Measurements from ENCODE around the gene MIEF1.
"Not testable (repeated sequence)": the region's sequence is repeated elsewhere in the genome, so short reads cannot be mapped to it uniquely, and the experiment has no call there.

The MIEF1 gene

GRCh38 chr22:39513791-39514190 lies 11.7 kb downstream of the MIEF1 start:
- DNase-seq (ENCODE audit: low read depth) = no peak

- DNase-seq (ENCODE audit: low read depth) = no peak
Observed at GRCh38 chr22:39514373-39514973, 12.4 kb downstream of the MIEF1 start.

- no peak for DNase-seq (ENCODE audit: low read depth)
Observed at GRCh38 chr22:39515266-39516050, 13.4 kb downstream of the MIEF1 start.

GRCh38 chr22:39517470-39517869 lies 15.4 kb downstream of the MIEF1 start:
- no peak for DNase-seq (ENCODE audit: low read depth)

GRCh38 chr22:39518144-39518786 lies 16.2 kb downstream of the MIEF1 start:
- no peak for DNase-seq (ENCODE audit: low read depth)

- DNase-seq (ENCODE audit: low read depth) = no peak
Observed at GRCh38 chr22:39518996-39519680, 17.0 kb downstream of the MIEF1 start.

- DNase-seq (ENCODE audit: low read depth) = peak; percentile 98
Observed at GRCh38 chr22:39519681-39520225, 17.7 kb downstream of the MIEF1 start.

GRCh38 chr22:39520226-39521105 lies 18.4 kb downstream of the MIEF1 start, which contains the start of gene ATF4:
TSS of gene ATF4 (plus strand) at chr22:39520562. CDS start at chr22:39521446, 884 bp downstream.
- no peak for DNase-seq (ENCODE audit: low read depth)

- not testable (repeated sequence) for DNase-seq (ENCODE audit: low read depth)
Observed at GRCh38 chr22:39521106-39521885, 19.2 kb downstream of the MIEF1 start.

- not testable (repeated sequence) for DNase-seq (ENCODE audit: low read depth)
Observed at GRCh38 chr22:39522091-39522490, 20.0 kb downstream of the MIEF1 start.

GRCh38 chr22:39522567-39523300 lies 20.6 kb downstream of the MIEF1 start:
- DNase-seq (ENCODE audit: low read depth) = no peak

- DNase-seq (ENCODE audit: low read depth) = no peak
Observed at GRCh38 chr22:39524089-39524752, 22.1 kb downstream of the MIEF1 start.

GRCh38 chr22:39524753-39525657 lies 22.9 kb downstream of the MIEF1 start:
- DNase-seq (ENCODE audit: low read depth) = no peak

- DNase-seq (ENCODE audit: low read depth) = no peak
Observed at GRCh38 chr22:39525658-39525975, 23.5 kb downstream of the MIEF1 start.

GRCh38 chr22:39526736-39527171 lies 24.7 kb downstream of the MIEF1 start:
- DNase-seq (ENCODE audit: low read depth) = no peak

GRCh38 chr22:39527481-39527961 lies 25.4 kb downstream of the MIEF1 start:
- DNase-seq (ENCODE audit: low read depth) = no peak

GRCh38 chr22:39528080-39528661 lies 26.1 kb downstream of the MIEF1 start:
- DNase-seq (ENCODE audit: low read depth) = no peak

Measured in non-pigmented ciliary epithelial cell (primary cell).